ENCODE data around the gene TMEM94. TPM values are rescaled to one million over a fixed set of nuclear protein-coding genes. Genes with fewer than 3 reads are reported as not detected.

The TMEM94 gene
- total and polyA plus RNA-seq, 2 of the 13 experiments (the other 11 are each of a cell fraction or from before 2014, with no cell fraction given), result 32.6 to 134 TPM

DNA sequence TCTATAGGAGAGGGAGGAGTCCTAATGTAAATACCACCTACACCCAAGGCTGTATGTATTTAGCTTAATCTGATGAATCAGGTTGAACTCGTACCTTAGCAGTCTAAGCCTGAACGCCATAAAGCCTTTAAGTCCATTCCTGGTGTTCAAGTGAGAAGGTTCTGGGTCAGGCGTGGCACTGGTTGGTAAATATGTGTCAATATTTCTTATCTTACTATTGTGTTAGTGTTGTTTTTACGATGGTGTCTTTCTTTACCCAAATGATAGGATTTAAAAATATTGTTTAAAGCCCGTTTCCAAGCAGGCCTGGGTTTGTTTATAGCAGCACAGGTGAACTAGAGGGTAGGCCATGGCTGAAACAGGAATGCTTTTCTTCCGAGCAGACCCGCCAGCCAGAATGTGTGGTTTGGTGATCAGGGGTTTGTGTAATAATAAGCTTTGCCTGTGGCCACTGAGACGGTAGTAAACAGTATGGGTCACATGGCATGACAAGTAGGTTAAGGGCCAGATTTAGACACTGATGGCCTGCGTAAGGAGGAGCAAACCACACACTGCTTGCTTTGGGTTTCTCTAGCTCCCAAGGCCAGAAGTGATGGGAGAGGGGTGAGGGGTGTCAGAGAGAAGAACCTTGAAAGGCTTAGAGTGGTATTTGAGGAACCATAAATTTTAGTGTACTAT, 3.3 kb downstream of the TMEM94 start (continued):
- TF ChIP-seq, protein P1, sequence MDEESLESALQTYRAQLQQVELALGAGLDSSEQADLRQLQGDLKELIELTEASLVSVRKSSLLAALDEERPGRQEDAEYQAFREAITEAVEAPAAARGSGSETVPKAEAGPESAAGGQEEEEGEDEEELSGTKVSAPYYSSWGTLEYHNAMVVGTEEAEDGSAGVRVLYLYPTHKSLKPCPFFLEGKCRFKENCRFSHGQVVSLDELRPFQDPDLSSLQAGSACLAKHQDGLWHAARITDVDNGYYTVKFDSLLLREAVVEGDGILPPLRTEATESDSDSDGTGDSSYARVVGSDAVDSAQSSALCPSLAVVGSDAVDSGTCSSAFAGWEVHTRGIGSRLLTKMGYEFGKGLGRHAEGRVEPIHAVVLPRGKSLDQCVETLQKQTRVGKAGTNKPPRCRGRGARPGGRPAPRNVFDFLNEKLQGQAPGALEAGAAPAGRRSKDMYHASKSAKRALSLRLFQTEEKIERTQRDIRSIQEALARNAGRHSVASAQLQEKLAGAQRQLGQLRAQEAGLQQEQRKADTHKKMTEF (CRISPR knock-in tag; IDR thresholded peaks at IDR 0.05), result peak; percentile 69
- TF ChIP-seq CEBPG (CRISPR knock-in tag; IDR thresholded peaks at IDR 0.05), result peak; percentile 81
- no peak for TF ChIP-seq ZKSCAN1 (IDR thresholded peaks at IDR 0.05; ENCODE audit: low read length)
- TF ChIP-seq ETV6 (CRISPR knock-in tag; conservative IDR thresholded peaks at IDR 0.05), result no peak
- 0 out of 2 replicates have a peak, but pooled peaks have one; percentile 55 for TF ChIP-seq PAF1 (CRISPR knock-in tag; IDR thresholded peaks at IDR 0.05)
- no peak for TF ChIP-seq SRY (CRISPR knock-in tag; IDR thresholded peaks at IDR 0.05)
- no peak for TF ChIP-seq ZNF205 (CRISPR knock-in tag; IDR thresholded peaks at IDR 0.05)
- TF ChIP-seq, protein P2, sequence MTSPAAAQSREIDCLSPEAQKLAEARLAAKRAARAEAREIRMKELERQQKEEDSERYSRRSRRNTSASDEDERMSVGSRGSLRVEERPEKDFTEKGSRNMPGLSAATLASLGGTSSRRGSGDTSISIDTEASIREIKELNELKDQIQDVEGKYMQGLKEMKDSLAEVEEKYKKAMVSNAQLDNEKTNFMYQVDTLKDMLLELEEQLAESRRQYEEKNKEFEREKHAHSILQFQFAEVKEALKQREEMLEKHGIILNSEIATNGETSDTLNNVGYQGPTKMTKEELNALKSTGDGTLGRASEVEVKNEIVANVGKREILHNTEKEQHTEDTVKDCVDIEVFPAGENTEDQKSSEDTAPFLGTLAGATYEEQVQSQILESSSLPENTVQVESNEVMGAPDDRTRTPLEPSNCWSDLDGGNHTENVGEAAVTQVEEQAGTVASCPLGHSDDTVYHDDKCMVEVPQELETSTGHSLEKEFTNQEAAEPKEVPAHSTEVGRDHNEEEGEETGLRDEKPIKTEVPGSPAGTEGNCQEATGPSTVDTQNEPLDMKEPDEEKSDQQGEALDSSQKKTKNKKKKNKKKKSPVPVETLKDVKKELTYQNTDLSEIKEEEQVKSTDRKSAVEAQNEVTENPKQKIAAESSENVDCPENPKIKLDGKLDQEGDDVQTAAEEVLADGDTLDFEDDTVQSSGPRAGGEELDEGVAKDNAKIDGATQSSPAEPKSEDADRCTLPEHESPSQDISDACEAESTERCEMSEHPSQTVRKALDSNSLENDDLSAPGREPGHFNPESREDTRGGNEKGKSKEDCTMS (CRISPR knock-in tag; conservative IDR thresholded peaks at IDR 0.05), result no peak
- TF ChIP-seq, protein P3, sequence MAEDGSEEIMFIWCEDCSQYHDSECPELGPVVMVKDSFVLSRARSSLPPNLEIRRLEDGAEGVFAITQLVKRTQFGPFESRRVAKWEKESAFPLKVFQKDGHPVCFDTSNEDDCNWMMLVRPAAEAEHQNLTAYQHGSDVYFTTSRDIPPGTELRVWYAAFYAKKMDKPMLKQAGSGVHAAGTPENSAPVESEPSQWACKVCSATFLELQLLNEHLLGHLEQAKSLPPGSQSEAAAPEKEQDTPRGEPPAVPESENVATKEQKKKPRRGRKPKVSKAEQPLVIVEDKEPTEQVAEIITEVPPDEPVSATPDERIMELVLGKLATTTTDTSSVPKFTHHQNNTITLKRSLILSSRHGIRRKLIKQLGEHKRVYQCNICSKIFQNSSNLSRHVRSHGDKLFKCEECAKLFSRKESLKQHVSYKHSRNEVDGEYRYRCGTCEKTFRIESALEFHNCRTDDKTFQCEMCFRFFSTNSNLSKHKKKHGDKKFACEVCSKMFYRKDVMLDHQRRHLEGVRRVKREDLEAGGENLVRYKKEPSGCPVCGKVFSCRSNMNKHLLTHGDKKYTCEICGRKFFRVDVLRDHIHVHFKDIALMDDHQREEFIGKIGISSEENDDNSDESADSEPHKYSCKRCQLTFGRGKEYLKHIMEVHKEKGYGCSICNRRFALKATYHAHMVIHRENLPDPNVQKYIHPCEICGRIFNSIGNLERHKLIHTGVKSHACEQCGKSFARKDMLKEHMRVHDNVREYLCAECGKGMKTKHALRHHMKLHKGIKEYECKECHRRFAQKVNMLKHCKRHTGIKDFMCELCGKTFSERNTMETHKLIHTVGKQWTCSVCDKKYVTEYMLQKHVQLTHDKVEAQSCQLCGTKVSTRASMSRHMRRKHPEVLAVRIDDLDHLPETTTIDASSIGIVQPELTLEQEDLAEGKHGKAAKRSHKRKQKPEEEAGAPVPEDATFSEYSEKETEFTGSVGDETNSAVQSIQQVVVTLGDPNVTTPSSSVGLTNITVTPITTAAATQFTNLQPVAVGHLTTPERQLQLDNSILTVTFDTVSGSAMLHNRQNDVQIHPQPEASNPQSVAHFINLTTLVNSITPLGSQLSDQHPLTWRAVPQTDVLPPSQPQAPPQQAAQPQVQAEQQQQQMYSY (CRISPR knock-in tag; IDR thresholded peaks at IDR 0.05), result no peak
- no peak for TF ChIP-seq SMAD1 (CRISPR knock-in tag; IDR thresholded peaks at IDR 0.05; ENCODE audit: borderline replicate concordance, low read depth)
- TF ChIP-seq ZNF879 (CRISPR knock-in tag; IDR thresholded peaks at IDR 0.05), result no peak
- TF ChIP-seq ZNF577 (CRISPR knock-in tag; IDR thresholded peaks at IDR 0.05; ENCODE audit: borderline replicate concordance, low read depth), result no peak
- TF ChIP-seq, protein P4, sequence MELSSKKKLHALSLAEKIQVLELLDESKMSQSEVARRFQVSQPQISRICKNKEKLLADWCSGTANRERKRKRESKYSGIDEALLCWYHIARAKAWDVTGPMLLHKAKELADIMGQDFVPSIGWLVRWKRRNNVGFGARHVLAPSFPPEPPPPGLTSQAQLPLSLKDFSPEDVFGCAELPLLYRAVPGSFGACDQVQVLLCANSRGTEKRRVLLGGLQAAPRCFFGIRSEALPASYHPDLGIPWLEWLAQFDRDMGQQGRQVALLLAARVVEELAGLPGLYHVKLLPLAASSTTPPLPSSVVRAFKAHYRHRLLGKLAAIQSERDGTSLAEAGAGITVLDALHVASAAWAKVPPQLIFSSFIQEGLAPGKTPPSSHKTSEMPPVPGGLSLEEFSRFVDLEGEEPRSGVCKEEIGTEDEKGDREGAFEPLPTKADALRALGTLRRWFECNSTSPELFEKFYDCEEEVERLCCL (CRISPR knock-in tag; IDR thresholded peaks at IDR 0.05; ENCODE audit: borderline replicate concordance), result no peak
- TF ChIP-seq, protein P5, sequence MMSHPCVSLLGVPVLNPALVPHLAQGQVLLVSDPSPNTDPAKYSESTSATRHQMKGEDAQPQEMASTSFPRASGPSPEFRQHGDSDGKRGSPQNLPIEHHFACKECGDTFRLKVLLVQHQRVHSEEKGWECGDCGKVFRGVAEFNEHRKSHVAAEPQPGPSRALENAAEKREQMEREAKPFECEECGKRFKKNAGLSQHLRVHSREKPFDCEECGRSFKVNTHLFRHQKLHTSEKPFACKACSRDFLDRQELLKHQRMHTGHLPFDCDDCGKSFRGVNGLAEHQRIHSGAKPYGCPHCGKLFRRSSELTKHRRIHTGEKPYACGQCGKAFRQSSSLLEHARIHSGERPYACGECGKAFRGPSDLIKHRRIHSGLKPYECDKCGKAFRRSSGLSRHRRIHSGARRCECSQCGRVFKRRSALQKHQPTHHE (CRISPR knock-in tag; IDR thresholded peaks at IDR 0.05; ENCODE audit: borderline replicate concordance), result no peak; the same call in 1 of the 2 replicates
- no peak for TF ChIP-seq ADNP (CRISPR knock-in tag; IDR thresholded peaks at IDR 0.05)
- TF ChIP-seq ZNF772 (CRISPR knock-in tag; IDR thresholded peaks at IDR 0.05), result peak; percentile 55; the same call in 1 of the 2 replicates
- TF ChIP-seq KLF15 (CRISPR knock-in tag; IDR thresholded peaks at IDR 0.05; ENCODE audit: borderline replicate concordance), result no peak
- no peak for TF ChIP-seq ZNF761 (CRISPR knock-in tag; conservative IDR thresholded peaks at IDR 0.05)
- no peak for TF ChIP-seq HCFC1 (IDR thresholded peaks at IDR 0.05; ENCODE audit: low read depth, low read length)

All from HepG2 (cell line).